Motor neuron (in vitro differentiated cells): ENCODE measurements around the gene TBX18. TPM values are rescaled to one million over a fixed set of nuclear protein-coding genes. Genes with fewer than 3 reads are reported as not detected.

ENCODE experiments used
- ATAC-seq, 8 experiments: fragments of 200-7000 bp; cut with Tn5 transposase; replicated peaks in 6 of 8; 2 replicates each; pipeline ENCODE4 v1.8.0; 2021; ENCODE audit warnings: mild to moderate bottlenecking in 8 of 8, moderate library complexity in 8 of 8
- H3K27ac ChIP-seq, 2 donors: fragments of 250-450 bp; sonication (Bioruptor Pico); 2 replicates each; pipeline ENCODE4 v1.9.0; 2021; ENCODE audit warnings: antibody characterized with exemption in 2 of 2, mild to moderate bottlenecking in 2 of 2, moderate library complexity in 1 of 2
- H3K4me1 ChIP-seq, 2 donors: fragments of 250-450 bp; sonication (Bioruptor Pico); replicated peaks in 1 of 2; 2 replicates each; pipeline ENCODE4 v1.6.1; 2021; ENCODE audit warnings: antibody characterized with exemption in 2 of 2, mild to moderate bottlenecking in 2 of 2, moderate library complexity in 1 of 2
- H3K4me3 ChIP-seq, 5 donors: fragments of 250-450 bp; sonication (Bioruptor Pico); 2 replicates each; pipeline ENCODE4 v1.9.0; 2021; ENCODE audit warnings: antibody characterized with exemption in 5 of 5, mild to moderate bottlenecking in 5 of 5, moderate library complexity in 4 of 5
- WGBS, 10 experiments: fragments of 450-650 bp; shearing (Covaris generic); methylation state at CpG; one replicate each; pipeline ENCODE4 v1.0.0; 2022; 5-methylcytosine and 5-hydroxymethylcytosine counted together
- in situ Hi-C, 9 experiments: fragments of 400-800 bp; cut with MboI; loops; one replicate each; pipeline ENCODE4 v1.15.0; 2021; ENCODE audit warnings: low sequenced_read_pairs in 9 of 9, low pct_unique_long_range_greater_than_20kb in 2 of 9; ENCODE audit not compliant: unreplicated experiment in 9 of 9
- total RNA-seq, 8 experiments: library from RNA; unstranded; fragments of 300-600 nt; gene quantifications; 2 replicates each; pipeline versions ENCODE4 v1.2.3 to v1.2.4, GENCODE V29; 2022

The TBX18 gene
- total RNA-seq, 8 experiments from 2014 or later = 0.09 to 34.0 (median 14.1) TPM; not detected in 1

DNA sequence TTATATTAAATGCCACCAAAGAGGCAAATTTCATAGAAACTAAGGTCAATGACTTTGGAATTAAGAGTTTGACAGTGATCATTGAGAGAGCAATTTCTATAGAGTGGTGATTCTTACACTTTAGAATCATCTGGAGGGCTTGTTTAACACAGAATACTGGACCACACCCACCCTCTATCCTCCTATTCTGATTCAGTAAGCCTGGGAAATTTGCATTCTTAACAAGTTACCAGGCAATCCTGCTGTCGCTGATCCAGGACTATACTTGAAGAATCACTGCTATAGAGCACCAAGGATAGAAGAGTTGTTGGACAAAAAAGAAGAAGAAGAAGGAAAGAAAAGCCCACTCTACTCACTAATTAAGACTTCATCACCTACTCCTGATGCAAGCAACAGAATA is 21.3 kb upstream of the TBX18 start:
- WGBS, 10 experiments = 17 to 50% (median 25%) methylated on average over 1 of the region's 1 CpG; no CpG with 5 or more reads in 5 of the 10 experiments
- no peak overlapping the region for H3K27ac ChIP-seq
- no peak overlapping the region for H3K4me3 ChIP-seq
- in situ Hi-C loops = loop anchor here in 2 of 9 experiments (10.0 to 25.0 kb wide), 2 partner anchors 177 to 179 kb away; no protein-coding TSS in a partner anchor
- peak in 3 of 8 experiments; percentile 83 to 97 (median 91) for ATAC-seq
- H3K4me1 ChIP-seq = no peaks in the 10 kb centered on the region

DNA sequence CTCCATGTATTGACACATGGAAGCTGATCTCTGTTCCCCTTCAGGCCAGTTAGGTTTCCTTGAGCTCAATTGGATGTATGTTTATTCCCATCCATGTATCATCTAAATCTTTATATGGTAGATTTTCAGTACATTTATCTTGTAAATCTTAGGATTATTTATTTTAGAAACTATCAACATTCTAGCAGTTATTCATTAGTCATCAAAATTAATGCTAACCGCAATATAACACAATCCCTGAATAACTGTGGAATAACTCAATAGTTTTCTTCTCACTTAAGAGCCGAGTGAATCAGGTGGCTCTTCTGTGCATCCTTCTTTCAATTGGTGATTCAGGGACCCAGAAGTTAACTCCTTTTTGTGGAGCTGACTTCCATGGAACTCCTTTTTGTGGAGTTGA is 15.5 kb upstream of the TBX18 start:
- in situ Hi-C loops = loop anchor here in 2 of 9 experiments (10.0 to 25.0 kb wide), 2 partner anchors 182 to 185 kb away; no protein-coding TSS in a partner anchor
- no peak for ATAC-seq
- Histone ChIP-seq H3K4me1 (no peaks in the 10 kb centered on the region), H3K4me3 (no peak overlapping the region), H3K27ac (no peak overlapping the region)
- 29 to 100% (median 80%) methylated on average over 1 to 2 of the region's 2 CpGs; no CpG with 5 or more reads in 3 of the 10 experiments for WGBS, 10 experiments

DNA sequence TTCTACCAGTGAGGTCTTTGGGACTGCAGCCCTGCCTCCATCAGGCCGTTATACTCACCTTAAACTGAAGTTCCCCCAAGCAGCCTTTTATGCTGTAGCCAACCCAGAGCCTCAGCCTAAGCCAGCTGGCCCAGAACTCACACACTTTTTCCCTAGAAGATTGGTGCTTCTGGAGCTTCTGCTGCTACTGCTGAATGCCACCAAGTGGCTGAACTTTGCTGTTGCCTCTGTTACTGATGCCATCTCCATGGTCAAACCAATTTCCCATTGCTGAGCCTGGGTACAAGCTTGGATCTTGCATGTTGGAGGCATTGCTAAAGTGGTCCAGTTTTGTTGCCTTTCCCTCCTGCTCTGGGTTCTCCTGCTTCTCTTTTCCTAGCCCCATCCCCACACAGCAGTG is 15.0 kb upstream of the TBX18 start:
- no peaks in the 10 kb centered on the region for H3K4me1 ChIP-seq
- ATAC-seq = no peak
- 20 to 100% (median 38%) methylated on average over 1 of the region's 1 CpG; no CpG with 5 or more reads in 6 of the 10 experiments for WGBS, 10 experiments
- in situ Hi-C loops = loop anchor here in 1 of 9 experiments (25.0 kb wide), 1 partner anchor 183 kb away; no protein-coding TSS in a partner anchor
- no peak overlapping the region for H3K4me3 ChIP-seq
- no peak overlapping the region for H3K27ac ChIP-seq

DNA sequence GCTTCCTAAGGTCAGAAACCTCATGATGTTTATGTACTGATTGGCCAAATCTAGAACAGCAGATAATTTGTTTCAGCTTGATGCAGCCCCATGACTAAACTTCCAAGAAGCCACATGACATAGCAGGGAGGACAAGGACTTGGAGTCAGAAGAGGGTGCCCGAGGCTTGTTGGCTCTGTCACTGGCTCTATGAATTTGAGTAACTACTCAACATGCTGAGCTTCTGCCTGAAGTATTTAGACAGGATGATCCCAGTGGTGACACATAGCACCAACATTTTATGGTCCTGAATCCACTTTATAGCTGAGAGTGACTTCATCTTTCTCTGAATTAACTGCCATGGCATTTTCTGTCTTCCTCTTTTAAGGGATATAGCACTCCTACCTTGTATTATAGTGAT is 13.5 kb upstream of the TBX18 start:
- ATAC-seq = peak in 1 of 8 experiments; percentile 41
- H3K4me3 ChIP-seq = no peak overlapping the region
- H3K4me1 ChIP-seq = peaks cover 0 to 3% of the 10 kb centered on the region in 2 donors
- WGBS, 10 experiments = 0 to 71% (median 50%) methylated on average over 1 of the region's 1 CpG; no CpG with 5 or more reads in 5 of the 10 experiments
- no peak overlapping the region for H3K27ac ChIP-seq
- in situ Hi-C loops = loop anchor here in 1 of 9 experiments (25.0 kb wide), 1 partner anchor 184 kb away; no protein-coding TSS in a partner anchor

DNA sequence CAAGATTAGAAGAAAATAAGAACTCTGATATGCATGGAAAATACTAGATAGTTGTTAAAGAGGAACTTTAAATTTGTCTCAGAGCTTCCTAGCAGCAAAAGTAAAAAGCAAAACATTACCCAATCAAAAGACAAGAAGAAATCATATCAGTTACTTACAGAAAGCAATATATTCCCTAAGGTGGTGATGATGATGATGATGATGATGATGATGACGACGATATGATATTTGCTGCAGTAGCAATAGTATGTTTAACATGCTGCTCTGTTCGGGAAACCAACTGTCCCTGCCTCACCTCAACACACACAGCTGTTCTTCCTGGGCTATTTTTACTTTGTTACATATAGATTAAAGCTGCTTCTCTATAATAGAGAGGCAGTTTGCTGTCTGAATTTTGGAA is 12.0 kb upstream of the TBX18 start:
- WGBS, 10 experiments = 20 to 90% (median 72%) methylated on average over 1 to 3 of the region's 3 CpGs
- Histone ChIP-seq H3K27ac (no peak overlapping the region), H3K4me1 (peaks cover 0 to 3% of the 10 kb centered on the region in 2 donors), H3K4me3 (no peak overlapping the region)
- no peak for ATAC-seq
- in situ Hi-C loops = loop anchor here in 1 of 9 experiments (25.0 kb wide), 1 partner anchor 186 kb away; no protein-coding TSS in a partner anchor

DNA sequence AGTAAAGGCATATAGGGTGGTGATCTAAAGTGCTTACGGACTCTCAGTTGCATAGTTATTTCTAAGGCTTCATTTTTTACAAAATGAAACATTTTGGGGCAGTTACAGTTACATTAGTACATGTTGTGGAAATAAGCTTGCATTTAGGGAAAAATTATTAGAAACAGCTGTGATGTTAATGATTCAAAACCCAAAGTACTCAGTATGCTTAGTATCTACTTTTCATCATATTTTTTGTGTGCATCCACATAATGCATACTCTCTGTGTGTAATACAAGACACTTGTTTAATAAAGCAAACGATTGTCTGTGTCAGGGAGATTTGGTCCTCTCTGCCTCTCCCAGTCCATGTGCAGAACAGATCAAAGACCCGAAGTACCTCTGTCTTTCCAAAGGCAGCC is 11.4 kb upstream of the TBX18 start:
- 0 to 77% (median 56%) methylated on average over 1 to 3 of the region's 3 CpGs; no CpG with 5 or more reads in 1 of the 10 experiments for WGBS, 10 experiments
- no peak for ATAC-seq
- no peak overlapping the region for H3K27ac ChIP-seq
- H3K4me3 ChIP-seq = no peak overlapping the region
- in situ Hi-C loops = loop anchor here in 1 of 9 experiments (25.0 kb wide), 1 partner anchor 187 kb away; no protein-coding TSS in a partner anchor
- peaks cover 0 to 3% of the 10 kb centered on the region in 2 donors for H3K4me1 ChIP-seq

DNA sequence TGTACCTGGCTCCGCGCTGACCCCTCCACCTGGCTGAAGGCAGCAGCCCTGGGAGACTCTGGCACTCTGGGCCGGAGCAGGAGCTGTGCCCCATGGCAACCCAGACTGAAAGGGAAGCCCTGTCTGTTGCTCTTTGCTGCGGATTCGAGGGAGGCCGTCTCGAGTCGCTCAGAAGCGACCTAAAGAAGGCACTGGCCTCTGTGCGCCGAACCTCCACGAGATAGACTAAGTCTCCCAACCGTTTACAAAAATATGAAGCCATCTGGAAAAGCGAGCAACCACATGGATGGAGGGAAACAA is 10.5 kb upstream of the TBX18 start:
- 0 to 80% (median 16%) methylated on average over 1 to 11 of the region's 14 CpGs; no CpG with 5 or more reads in 2 of the 10 experiments for WGBS, 10 experiments
- Histone ChIP-seq H3K4me3 (peak overlapping the region in 3 of 5 donors; percentile 30 to 37 (median 33)), H3K27ac (no peak overlapping the region), H3K4me1 (peaks cover 0 to 3% of the 10 kb centered on the region in 2 donors)
- in situ Hi-C loops = loop anchor here in 2 of 9 experiments (25.0 kb wide), 3 partner anchors 187 to 537 kb away; no protein-coding TSS in a partner anchor
- peak in 1 of 8 experiments; percentile 56 for ATAC-seq

DNA sequence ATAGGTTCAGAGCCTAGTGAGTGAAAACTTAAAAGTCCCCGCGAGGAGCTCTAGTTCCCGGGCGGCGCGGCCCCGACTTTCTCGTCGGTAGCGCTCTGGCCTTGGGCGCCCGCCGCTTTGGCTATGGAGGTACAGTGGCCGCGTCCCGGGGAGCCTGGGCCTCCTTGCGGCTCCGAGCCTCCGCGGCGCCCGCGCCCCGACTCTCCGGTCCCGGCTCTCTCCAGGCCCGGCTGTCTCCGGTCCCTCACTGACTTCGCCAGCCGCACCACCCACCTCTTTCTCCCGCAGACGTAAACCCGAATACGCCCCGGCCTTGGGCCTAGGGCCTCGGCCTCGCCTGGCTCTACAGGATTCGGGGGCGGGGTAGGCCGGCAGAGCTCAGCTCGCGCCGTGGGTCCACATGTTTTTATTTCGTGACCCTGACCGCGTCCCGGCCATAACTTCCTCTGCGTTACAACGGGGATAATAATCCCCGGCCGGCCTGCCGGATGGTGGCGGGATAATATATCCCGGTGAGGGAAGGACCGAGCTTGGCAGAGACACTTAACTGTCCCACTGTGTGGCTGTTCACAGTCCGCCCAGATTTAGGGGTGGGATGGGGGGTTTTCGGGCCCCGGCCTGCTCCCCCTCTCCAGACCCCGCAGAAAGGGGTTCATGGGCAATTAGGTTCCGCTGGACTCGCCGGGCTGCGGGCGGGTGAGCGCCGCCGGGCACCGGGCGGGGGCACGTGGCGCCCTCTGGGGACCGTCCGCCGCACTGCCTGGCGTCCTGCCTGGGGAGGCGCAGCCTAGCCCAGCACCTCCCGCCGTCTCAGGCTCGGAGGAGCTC is 10.0 kb upstream of the TBX18 start:
- in situ Hi-C loops = loop anchor here in 1 of 9 experiments (25.0 kb wide), 2 partner anchors 338 to 538 kb away; no protein-coding TSS in a partner anchor
- Histone ChIP-seq H3K27ac (no peak overlapping the region), H3K4me1 (peaks cover 0 to 3% of the 10 kb centered on the region in 2 donors), H3K4me3 (peak overlapping the region; percentile 28 to 37 (median 31))
- peak; percentile 71 to 85 (median 74) for ATAC-seq
- WGBS, 10 experiments = 0 to 9% (median 2%) methylated on average over 1 to 17 of the region's 79 CpGs; no CpG with 5 or more reads in 5 of the 10 experiments

DNA sequence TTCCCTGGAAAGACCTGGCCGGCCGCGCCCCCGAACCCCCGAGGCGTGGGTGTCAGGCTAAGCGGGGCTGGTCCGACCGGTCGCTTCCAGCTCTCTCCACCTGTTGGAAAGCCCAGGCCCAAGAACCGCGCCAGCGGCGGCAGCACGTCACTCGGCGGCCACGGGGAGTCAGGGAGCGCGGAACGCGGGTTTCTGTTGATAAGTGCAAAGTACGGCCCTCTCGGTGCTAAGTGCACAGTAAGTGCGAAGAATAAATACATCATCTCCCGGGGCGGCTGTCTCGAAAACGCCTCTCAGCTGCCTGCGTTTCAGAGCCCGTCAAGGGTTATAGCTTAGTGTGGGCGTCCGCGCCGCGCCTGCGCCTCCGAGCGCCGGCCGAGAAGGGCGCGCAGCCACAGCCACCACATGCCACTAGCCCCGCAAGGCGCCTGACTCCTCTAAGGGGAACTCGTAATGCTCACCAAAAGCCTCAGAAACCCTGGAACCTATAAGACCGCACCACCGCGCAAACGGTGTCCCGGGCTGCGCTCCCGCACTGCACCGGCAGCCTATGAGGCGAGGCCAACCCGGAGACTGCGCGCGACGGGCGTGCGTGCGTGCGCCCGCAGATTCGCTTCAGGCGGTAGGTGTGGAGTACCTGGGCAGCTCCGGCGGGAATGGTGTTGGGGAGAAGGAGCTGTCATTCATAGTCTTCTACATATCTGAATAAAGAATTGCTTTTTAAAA is 9.2 kb upstream of the TBX18 start:
- Histone ChIP-seq H3K4me1 (peaks cover 0 to 3% of the 10 kb centered on the region in 2 donors), H3K27ac (no peak overlapping the region), H3K4me3 (peak overlapping the region; percentile 28 to 37 (median 31))
- ATAC-seq = peak; percentile 29 to 80 (median 66)
- WGBS, 10 experiments = 0 to 2% (median 1%) methylated on average over 3 to 35 of the region's 69 CpGs; no CpG with 5 or more reads in 6 of the 10 experiments
- in situ Hi-C loops = loop anchor here in 1 of 9 experiments (25.0 kb wide), 2 partner anchors 339 to 539 kb away; no protein-coding TSS in a partner anchor

DNA sequence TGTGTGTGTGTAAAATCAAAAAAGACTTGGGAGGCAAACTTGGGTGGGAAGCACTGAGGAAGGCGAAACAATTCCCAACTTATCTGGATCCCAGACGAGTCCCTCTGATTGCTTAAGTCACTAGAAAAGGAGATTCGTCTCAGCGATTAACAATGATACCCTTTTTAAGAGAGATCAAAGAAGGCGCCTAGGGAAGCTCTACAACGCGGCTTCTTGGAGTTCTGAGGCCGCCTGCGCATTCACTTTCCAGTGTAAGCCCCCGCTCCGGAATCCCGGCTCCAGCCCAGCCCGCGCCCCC is 8.7 kb upstream of the TBX18 start:
- Histone ChIP-seq H3K27ac (no peak overlapping the region), H3K4me3 (peak overlapping the region in 3 of 5 donors; percentile 30 to 37 (median 31)), H3K4me1 (peaks cover 0 to 3% of the 10 kb centered on the region in 2 donors)
- 0 to 50% (median 5%) methylated on average over 1 to 4 of the region's 14 CpGs; no CpG with 5 or more reads in 6 of the 10 experiments for WGBS, 10 experiments
- no peak for ATAC-seq
- in situ Hi-C loops = loop anchor here in 1 of 9 experiments (25.0 kb wide), 2 partner anchors 339 to 539 kb away; no protein-coding TSS in a partner anchor

DNA sequence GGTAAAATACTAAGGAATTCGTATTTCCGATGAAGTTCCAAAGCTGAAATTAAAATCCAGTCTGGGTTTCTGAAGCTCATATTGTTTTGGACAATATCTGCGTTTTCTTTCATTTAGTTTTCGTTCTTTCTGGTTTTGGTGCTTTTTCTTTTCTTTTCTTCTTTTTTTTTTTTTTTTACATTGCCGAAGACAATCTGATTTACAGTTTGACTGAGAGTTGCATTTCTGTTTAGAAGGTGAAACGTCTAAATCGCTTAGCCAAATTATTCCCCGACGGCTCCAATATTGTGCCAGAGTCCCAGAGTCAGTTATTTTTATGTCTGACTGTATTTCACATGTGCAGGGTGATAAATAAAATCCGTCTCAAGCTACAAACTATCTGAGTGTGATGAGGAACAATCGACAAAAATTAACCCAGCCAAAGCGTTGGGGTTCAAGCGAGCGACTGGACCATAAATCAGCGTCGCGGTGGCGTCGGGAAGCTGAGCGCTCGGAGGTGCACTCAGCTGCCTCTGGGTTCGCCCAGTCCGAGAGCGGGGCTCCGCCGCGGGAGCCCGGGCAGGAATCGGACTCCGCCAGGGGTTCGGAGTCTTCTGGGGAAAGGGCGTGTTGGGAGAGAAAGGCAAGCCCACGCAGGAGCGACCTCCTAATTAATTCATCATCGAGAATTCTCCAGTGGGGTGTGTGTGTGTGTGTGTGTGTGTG is 8.2 kb upstream of the TBX18 start:
- whole genome bisulfite sequencing, 10 experiments = 3 to 66% (median 8%) methylated on average over 9 to 24 of the region's 35 CpGs
- Histone ChIP-seq H3K4me1 (peaks cover 0 to 3% of the 10 kb centered on the region in 2 donors), H3K27ac (no peak overlapping the region), H3K4me3 (no peak overlapping the region)
- in situ Hi-C loops = loop anchor here in 1 of 9 experiments (25.0 kb wide), 2 partner anchors 340 to 540 kb away; no protein-coding TSS in a partner anchor
- ATAC-seq = no peak

DNA sequence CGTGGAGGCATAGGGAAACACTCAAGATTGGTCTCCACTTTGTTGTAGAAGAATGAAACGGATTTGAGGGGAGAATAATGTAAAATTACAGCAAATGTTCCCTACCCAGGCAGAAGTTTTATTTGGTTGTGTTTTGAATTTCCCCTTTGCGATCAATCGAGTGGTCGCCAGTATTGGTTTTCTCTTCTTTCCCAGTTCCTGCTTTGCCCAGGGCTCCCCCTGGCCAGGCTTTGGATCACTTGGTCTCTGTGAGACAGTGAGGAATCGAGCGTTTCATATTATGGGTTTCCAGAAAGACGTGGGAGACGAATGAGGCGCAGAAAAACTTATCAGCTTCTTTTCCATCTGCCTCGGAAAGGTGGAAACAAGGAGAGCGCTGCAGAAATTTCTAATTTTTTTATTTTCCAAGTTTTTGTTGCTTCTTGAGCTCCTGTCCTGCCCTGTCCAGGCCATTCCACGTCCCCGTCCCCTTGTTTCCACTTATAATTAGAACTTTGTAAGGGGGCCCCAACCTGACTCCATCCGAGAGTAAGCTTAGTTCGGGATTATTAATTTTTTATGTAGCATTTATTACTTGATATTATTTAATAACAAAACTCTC is 7.5 kb upstream of the TBX18 start:
- Histone ChIP-seq H3K4me1 (peaks cover 0 to 3% of the 10 kb centered on the region in 2 donors), H3K4me3 (no peak overlapping the region), H3K27ac (no peak overlapping the region)
- no peak for ATAC-seq
- in situ Hi-C loops = loop anchor here in 1 of 9 experiments (25.0 kb wide), 2 partner anchors 340 to 540 kb away; no protein-coding TSS in a partner anchor
- 3 to 93% (median 16%) methylated on average over 3 to 16 of the region's 16 CpGs for WGBS, 10 experiments
